GM06990 (cell line): ENCODE measurements around the gene TMEM107.

ENCODE experiments used
- DNase-seq: peaks from one replicate; pipeline ENCODE4 v3.0.0-alpha.2; 2011; ENCODE audit not compliant: insufficient read length; ENCODE audit errors: extremely low read depth
- H3K27me3 ChIP-seq: replicated peaks from 2 replicates; pipeline ENCODE4 v1.6.0; 2011; ENCODE audit warnings: low read length; ENCODE audit not compliant: control insufficient read depth, insufficient read depth
- H3K36me3 ChIP-seq: 2 replicates; pipeline ENCODE4 v1.5.1; 2011; ENCODE audit warnings: low read length; ENCODE audit not compliant: control insufficient read depth, insufficient read depth
- H3K4me3 ChIP-seq: replicated peaks from 2 replicates; pipeline ENCODE4 v1.5.1; 2011; ENCODE audit warnings: low read depth, mild to moderate bottlenecking, control low read depth, low read length
- CTCF ChIP-seq: IDR thresholded peaks from 2 replicates; pipeline ENCODE4 v1.5.1; 2011; ENCODE audit warnings: low read length, control low read depth, mild to moderate bottlenecking, inconsistent platforms; ENCODE audit not compliant: insufficient read depth, poor library complexity, severe bottlenecking

Gene TMEM107

GRCh38 chr17:8159459-8160223 is 16.5 kb downstream of the TMEM107 start:
- Histone ChIP-seq H3K4me3 (no peak overlapping the region), H3K36me3 (peaks cover 5% of the 10 kb centered on the region), H3K27me3 (no peaks in the 10 kb centered on the region)
- no peak for DNase-seq
- TF ChIP-seq CTCF = no peak

GRCh38 chr17:8159032-8159400 is 17.2 kb downstream of the TMEM107 start:
- no peaks in the 10 kb centered on the region for H3K27me3 ChIP-seq
- TF ChIP-seq CTCF = no peak
- DNase-seq = no peak
- H3K4me3 ChIP-seq = no peak overlapping the region
- peaks cover 5% of the 10 kb centered on the region for H3K36me3 ChIP-seq

- peak; percentile 57 for DNase-seq
- H3K36me3 ChIP-seq = peaks cover 5% of the 10 kb centered on the region
- TF ChIP-seq CTCF = peak; percentile 82
- no peaks in the 10 kb centered on the region for H3K27me3 ChIP-seq
- no peak overlapping the region for H3K4me3 ChIP-seq
Measured at GRCh38 chr17:8158267-8159031, 17.7 kb downstream of the TMEM107 start.

GRCh38 chr17:8156246-8156992 is 19.8 kb downstream of the TMEM107 start:
- Histone ChIP-seq H3K4me3 (peak overlapping the region; percentile 62), H3K27me3 (no peaks in the 10 kb centered on the region), H3K36me3 (peaks cover 5% of the 10 kb centered on the region)
- peak; percentile 100 for DNase-seq
- no peak for TF ChIP-seq CTCF

GRCh38 chr17:8155996-8156245 is 20.3 kb downstream of the TMEM107 start:
- peak overlapping the region; percentile 62 for H3K4me3 ChIP-seq
- TF ChIP-seq CTCF = no peak
- no peak for DNase-seq
- no peaks in the 10 kb centered on the region for H3K27me3 ChIP-seq
- peaks cover 4% of the 10 kb centered on the region for H3K36me3 ChIP-seq
